MM.1S (cell line): ENCODE results near the gene CRKL.

ENCODE experiments used
- DNase-seq: peaks from one replicate; pipeline ENCODE4 v3.0.0-alpha.2; 2015
- H2AFZ ChIP-seq: fragments of 300-600 bp; sonication (generic); 2 replicates; pipeline ENCODE4 v1.6.0; 2016; ENCODE audit warnings: antibody characterized with exemption, low read length
- H3F3A ChIP-seq: fragments of 300-600 bp; sonication (generic); 2 replicates; pipeline ENCODE4 v1.6.1; 2016; ENCODE audit warnings: mild to moderate bottlenecking, antibody characterized with exemption, low read length, moderate library complexity, mixed read lengths; ENCODE audit not compliant: insufficient read depth
- H3K27ac ChIP-seq: fragments of 300-600 bp; sonication (generic); 2 replicates; pipeline ENCODE4 v1.5.1; 2016; ENCODE audit warnings: mild to moderate bottlenecking, low read length
- H3K27me3 ChIP-seq: fragments of 300-600 bp; sonication (generic); replicated peaks from 2 replicates; pipeline ENCODE4 v1.6.0; 2016; ENCODE audit warnings: low read length; ENCODE audit not compliant: insufficient read depth
- H3K36me3 ChIP-seq: fragments of 300-600 bp; sonication (generic); replicated peaks from 2 replicates; pipeline ENCODE4 v1.6.1; 2016; ENCODE audit warnings: mild to moderate bottlenecking, low read length, mixed read lengths; ENCODE audit not compliant: insufficient read depth
- H3K4me1 ChIP-seq: fragments of 300-600 bp; sonication (generic); 2 replicates; pipeline ENCODE4 v1.6.1; 2016; ENCODE audit warnings: low read length, mixed read lengths
- H3K4me2 ChIP-seq: fragments of 300-600 bp; sonication (generic); 2 replicates; pipeline ENCODE4 v1.6.0; 2016; ENCODE audit warnings: low read depth, low read length
- H3K4me3 ChIP-seq: fragments of 300-600 bp; sonication (generic); 2 replicates; pipeline ENCODE4 v1.5.1; 2016; ENCODE audit warnings: low read length, mixed read lengths
- H3K79me2 ChIP-seq: fragments of 300-600 bp; sonication (generic); 2 replicates; pipeline ENCODE4 v1.6.1; 2016; ENCODE audit warnings: mixed run types, low read length, mixed read lengths
- H3K9ac ChIP-seq: fragments of 300-600 bp; sonication (generic); 2 replicates; pipeline ENCODE4 v1.6.1; 2016; ENCODE audit warnings: low read length, mixed read lengths
- H3K9me2 ChIP-seq: fragments of 300-600 bp; sonication (generic); replicated peaks from 2 replicates; pipeline ENCODE4 v1.6.1; 2016; ENCODE audit warnings: mild to moderate bottlenecking, low read length, mixed read lengths; ENCODE audit not compliant: insufficient read depth
- H3K9me3 ChIP-seq: fragments of 300-600 bp; sonication (generic); replicated peaks from 2 replicates; pipeline ENCODE4 v1.6.1; 2016; ENCODE audit warnings: mild to moderate bottlenecking, low read length, mixed read lengths; ENCODE audit not compliant: insufficient read depth
- H4K20me1 ChIP-seq: fragments of 300-600 bp; sonication (generic); 2 replicates; pipeline ENCODE4 v1.6.1; 2016; ENCODE audit warnings: mild to moderate bottlenecking, low read length, moderate library complexity, mixed read lengths; ENCODE audit not compliant: insufficient read depth
- CTCF ChIP-seq: fragments of 300-600 bp; sonication (generic); IDR thresholded peaks from 2 replicates; pipeline ENCODE4 v1.5.1; 2016; ENCODE audit warnings: antibody characterized with exemption, low read length, mixed read lengths
- EZH2 ChIP-seq: fragments of 300-600 bp; sonication (generic); optimal IDR thresholded peaks from 2 replicates; pipeline ENCODE3; 2017; ENCODE audit warnings: low read depth, mild to moderate bottlenecking, antibody characterized with exemption, low read length, mixed read lengths
- EZH2phosphoT487 ChIP-seq: fragments of 300-600 bp; sonication (generic); IDR thresholded peaks from 2 replicates; pipeline ENCODE4 v1.6.1; 2018; ENCODE audit warnings: antibody characterized with exemption, low read length

The CRKL gene

GRCh38 chr22:20916916-20917810 is at the start of gene CRKL:
Gene CRKL, plus strand, starts transcription at chr22:20917407. Its CDS starts 528 bp downstream, at chr22:20917935.
- Histone ChIP-seq H3F3A (peaks cover 3% of the 10 kb centered on the region; the same call in 1 of the 2 replicates), H2AFZ (peak within 1 kb of the TSS; percentile 76), H3K36me3 (no peaks in the 10 kb centered on the region; the same call in 1 of the 2 replicates), H3K4me1 (peaks cover 8% of the 10 kb centered on the region), H3K4me3 (peak within 1 kb of the TSS; percentile 95), H3K9ac (peak within 1 kb of the TSS; percentile 92), H3K79me2 (peaks cover 50% of the 10 kb centered on the region), H4K20me1 (peaks cover 28% of the 10 kb centered on the region), H3K27ac (peak within 1 kb of the TSS; percentile 64; the same call in 1 of the 2 replicates), H3K9me2 (no peaks in the 10 kb centered on the region), H3K9me3 (no peaks in the 10 kb centered on the region), H3K4me2 (peak within 1 kb of the TSS; percentile 91), H3K27me3 (no peaks in the 10 kb centered on the region)
- DNase-seq: peak; percentile 97
- peak; percentile 93 for TF ChIP-seq CTCF
- no peak for TF ChIP-seq EZH2

GRCh38 chr22:20868025-20868962 is 48.9 kb upstream of the CRKL start:
- Histone ChIP-seq H3K9me2 (no peaks in the 10 kb centered on the region), H3F3A (peaks cover 18% of the 10 kb centered on the region; the same call in 1 of the 2 replicates), H4K20me1 (no peaks in the 10 kb centered on the region), H3K9me3 (no peaks in the 10 kb centered on the region), H3K4me3 (peak overlapping the region; percentile 47; the same call in 1 of the 2 replicates), H3K27me3 (no peaks in the 10 kb centered on the region), H3K9ac (peak overlapping the region; percentile 63; the same call in 1 of the 2 replicates), H2AFZ (peak overlapping the region; percentile 54; the same call in 1 of the 2 replicates), H3K79me2 (peaks cover 30% of the 10 kb centered on the region), H3K4me1 (peaks cover 26% of the 10 kb centered on the region), H3K4me2 (peak overlapping the region; percentile 88), H3K36me3 (no peaks in the 10 kb centered on the region), H3K27ac (peak overlapping the region; percentile 85)
- DNase-seq: no peak
- TF ChIP-seq EZH2: no peak
- no peak for TF ChIP-seq CTCF
- no peak for TF ChIP-seq EZH2phosphoT487

- Histone ChIP-seq H3K27me3 (no peaks in the 10 kb centered on the region), H3K36me3 (no peaks in the 10 kb centered on the region), H2AFZ (no peak overlapping the region), H3K9me2 (no peaks in the 10 kb centered on the region), H3K4me3 (no peak overlapping the region), H3K4me2 (no peak overlapping the region), H3K4me1 (peaks cover 26% of the 10 kb centered on the region), H4K20me1 (no peaks in the 10 kb centered on the region), H3K79me2 (peaks cover 30% of the 10 kb centered on the region), H3F3A (peaks cover 18% of the 10 kb centered on the region; the same call in 1 of the 2 replicates), H3K27ac (no peak overlapping the region), H3K9ac (no peak overlapping the region), H3K9me3 (no peaks in the 10 kb centered on the region)
- TF ChIP-seq EZH2phosphoT487 (no peak), CTCF (no peak), EZH2 (no peak)
- DNase-seq: no peak
Observed at GRCh38 chr22:20869234-20869633, 48.0 kb upstream of the CRKL start.
